HG03196 (cell line): Measurements from ENCODE around the gene FREY1.
A peak's percentile ranks its signal among the peaks of the same experiment; 100 is the strongest.

Source experiments
- ATAC-seq: cut with Tn5 transposase; IDR thresholded peaks from one replicate; pipeline ENCODE4 v1.9.1; 2021; ENCODE audit not compliant: unreplicated experiment

The FREY1 gene, protein sequence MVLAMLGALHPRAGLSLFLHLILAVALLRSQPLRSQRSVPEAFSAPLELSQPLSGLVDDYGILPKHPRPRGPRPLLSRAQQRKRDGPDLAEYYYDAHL

DNA sequence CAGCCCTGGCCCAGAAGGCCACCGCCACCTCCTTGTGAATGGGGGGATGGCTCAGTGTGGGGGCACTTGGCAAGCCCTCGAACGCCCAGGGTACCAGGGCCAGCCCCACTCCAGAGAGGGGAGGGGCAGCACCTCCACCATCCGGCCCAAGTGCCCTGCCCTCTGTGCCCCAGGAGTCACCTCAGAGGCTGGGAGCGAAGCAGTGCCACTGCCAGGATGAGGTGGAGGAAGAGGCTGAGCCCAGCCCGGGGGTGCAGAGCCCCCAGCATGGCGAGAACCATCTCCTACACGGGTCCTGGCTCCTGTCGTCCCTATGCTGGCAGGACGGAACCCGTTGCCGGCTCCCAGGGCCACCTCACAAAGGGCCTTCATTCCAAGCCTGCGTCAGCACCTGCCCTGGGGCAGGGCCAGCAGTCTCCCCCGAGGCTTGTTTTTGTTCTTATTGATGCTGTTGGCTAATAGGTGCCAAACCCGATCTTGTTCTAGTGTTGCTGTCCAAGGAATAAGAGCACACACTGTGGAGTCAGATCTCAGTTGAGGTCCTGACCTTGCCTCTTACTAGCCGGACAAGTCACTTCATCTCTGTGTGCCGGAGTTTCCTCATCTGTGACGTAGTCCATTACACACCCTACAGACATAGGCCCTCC lies at the start of gene FREY1:
FREY1 (minus strand) TSS at position 307 of the 647 bp plus-strand sequence; CDS start at position 281, 26 bp downstream.
- ATAC-seq = no peak

DNA sequence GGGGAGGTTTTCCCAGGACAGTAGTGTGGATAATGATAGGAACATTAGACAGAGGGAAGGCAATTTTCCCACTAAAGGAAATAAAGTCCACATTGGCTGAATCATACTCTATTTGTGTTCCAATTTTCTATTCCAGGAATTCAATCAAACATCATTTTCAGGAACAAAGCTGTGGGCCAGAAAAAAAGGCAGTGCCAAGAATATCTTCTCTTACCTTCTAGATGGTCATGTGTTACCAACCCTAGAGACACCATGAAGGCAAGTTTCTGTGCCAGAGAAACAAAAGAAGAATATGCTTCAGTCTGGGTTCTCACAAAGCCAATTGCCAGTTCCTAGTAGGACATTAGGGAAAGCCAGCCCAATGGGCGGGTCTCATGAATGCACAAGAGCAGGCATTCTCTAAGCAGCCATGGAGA lies 42.9 kb upstream of the FREY1 start:
- no peak for ATAC-seq

DNA sequence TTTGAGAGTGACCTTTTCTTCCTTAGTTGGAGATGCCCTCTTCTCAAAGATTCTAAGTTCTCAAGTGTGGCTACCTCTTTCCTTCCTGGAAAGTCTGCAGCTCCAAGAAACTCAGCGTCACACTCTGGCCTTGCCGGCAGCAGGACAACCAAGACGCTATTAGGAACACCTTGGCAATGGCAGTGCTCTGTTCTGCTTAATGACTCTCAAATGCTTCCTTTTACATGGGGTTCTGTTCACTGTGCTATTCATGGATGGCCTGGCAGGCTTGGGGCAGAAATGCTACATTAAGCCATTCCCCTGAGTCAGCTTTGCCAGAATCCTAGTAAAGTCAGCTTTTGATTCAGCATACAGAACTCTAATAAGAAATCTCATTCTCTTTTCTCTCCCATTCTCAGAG lies 41.3 kb upstream of the FREY1 start:
- ATAC-seq = no peak

DNA sequence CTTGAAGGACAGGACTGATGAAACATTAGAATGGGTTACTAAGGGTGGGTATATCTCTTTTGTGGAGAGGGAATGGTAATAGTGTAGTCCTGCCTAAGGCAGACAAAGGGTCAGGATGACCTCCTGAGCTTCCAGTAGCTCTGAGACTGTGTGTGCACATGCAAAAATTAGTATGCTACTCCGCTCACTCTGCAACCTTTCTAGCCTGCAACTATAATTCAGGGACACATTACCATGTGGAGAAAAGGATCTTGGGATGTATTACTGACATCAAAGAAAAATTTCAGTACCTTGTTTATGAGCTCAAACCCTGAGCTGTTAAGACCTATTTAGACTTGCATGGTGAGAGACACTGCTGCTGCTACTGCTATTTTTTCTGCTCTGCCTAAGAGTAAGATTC lies 40.8 kb upstream of the FREY1 start:
- no peak for ATAC-seq

GRCh38 chr11:45945397-45945999 lies 38.4 kb upstream of the FREY1 start:
- no peak for ATAC-seq

GRCh38 chr11:45942381-45942780 lies 35.3 kb upstream of the FREY1 start:
- ATAC-seq = no peak

- no peak for ATAC-seq
Measured at GRCh38 chr11:45941285-45941684, 34.2 kb upstream of the FREY1 start.

- ATAC-seq = no peak
Measured at GRCh38 chr11:45939836-45940235, 32.8 kb upstream of the FREY1 start.

DNA sequence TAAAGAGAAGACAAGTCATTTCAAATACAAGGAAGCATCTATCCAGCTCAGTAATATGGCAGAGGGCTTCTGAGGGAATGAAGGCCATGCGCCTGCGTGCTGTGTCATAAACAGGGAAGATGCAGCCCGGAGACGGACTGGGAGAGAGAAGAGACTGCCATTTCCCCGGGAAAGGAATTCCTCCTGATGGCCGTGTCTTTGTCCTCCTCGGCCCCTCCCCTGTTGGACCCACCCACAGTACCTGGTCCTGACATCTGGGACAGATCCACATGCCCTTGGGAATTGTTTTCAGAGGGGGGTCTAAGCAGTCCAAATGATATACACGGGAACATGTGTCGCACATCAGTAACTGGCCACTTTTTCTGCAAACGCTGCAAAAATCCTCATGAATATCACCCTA lies 30.8 kb upstream of the FREY1 start:
- no peak for ATAC-seq

GRCh38 chr11:45936511-45937054 lies 29.5 kb upstream of the FREY1 start:
- no peak for ATAC-seq

DNA sequence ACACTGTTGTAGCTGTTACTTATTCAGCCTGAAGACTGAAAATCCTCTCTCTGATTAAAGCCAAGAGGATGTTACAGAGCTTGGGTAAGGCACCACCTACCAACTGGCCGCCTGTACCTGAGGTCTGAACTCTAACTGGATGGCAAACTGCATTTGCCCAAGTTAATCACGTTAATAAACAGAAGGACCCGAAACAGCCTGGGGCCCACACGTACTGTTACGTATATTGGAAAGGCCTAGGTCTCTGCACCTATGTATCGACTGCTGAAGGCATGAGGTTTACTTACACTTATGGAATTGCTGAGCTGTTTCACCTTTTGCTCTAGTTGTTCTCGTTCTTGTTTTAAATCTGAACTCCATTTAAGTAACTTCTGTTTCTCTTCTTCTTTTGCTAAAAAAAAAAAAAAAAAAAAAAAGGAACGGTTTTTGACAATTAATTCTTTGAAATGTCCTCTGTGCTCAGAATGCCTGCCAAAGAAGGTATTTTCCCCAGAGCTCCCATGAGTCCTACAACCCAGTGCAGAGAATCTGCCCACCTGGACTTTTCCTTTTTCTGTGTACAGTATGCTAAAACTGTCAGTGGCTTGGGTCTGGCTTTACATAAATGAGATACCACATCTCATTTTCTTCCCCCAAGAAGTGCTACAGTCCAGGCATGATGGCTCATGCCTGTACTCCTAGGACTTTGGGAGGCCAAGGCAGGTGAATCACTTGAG lies 28.4 kb upstream of the FREY1 start:
- ATAC-seq = no peak

- ATAC-seq = no peak
Measured at GRCh38 chr11:45934580-45935318, 27.7 kb upstream of the FREY1 start.

DNA sequence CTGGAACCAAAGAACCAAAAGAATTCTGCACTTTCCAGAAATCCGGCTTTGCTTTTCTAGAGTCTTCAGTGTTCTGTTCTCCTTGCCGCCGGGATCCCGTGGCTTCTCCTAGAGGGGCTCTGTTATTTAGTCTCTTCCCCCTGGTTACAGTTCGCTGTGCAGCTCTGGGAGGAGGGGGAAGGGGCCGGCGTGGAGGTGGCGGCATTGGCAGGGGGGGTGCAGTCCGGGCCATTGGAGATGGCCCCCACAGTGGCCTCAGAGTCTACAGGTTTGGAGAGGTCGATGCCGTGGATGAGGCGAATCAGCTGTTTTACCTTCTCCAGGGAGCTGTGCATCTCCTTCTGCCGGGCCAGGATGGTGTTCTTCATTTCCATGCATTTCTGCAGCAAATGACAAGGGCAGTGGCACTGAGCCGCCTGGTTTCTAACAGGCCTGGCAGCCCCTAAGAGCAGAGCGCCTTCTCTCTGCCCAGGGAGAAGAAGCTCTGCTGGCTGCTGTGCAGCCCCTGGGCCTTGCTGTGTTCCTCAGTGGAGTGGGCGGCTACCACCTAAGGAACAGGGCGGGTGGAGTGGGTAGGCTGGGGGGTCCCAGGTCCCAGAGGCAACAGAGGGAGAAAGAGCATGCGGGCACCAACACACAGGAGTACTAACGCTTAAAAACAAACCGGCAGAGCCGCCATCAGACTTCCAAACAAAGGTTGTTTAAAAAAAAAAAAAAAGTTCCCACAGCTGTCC lies 26.9 kb upstream of the FREY1 start:
- ATAC-seq = no peak

GRCh38 chr11:45933131-45933831 lies 26.2 kb upstream of the FREY1 start:
- no peak for ATAC-seq

GRCh38 chr11:45932217-45932616 lies 25.1 kb upstream of the FREY1 start:
- no peak for ATAC-seq

GRCh38 chr11:45931739-45932138 lies 24.7 kb upstream of the FREY1 start:
- ATAC-seq = no peak

DNA sequence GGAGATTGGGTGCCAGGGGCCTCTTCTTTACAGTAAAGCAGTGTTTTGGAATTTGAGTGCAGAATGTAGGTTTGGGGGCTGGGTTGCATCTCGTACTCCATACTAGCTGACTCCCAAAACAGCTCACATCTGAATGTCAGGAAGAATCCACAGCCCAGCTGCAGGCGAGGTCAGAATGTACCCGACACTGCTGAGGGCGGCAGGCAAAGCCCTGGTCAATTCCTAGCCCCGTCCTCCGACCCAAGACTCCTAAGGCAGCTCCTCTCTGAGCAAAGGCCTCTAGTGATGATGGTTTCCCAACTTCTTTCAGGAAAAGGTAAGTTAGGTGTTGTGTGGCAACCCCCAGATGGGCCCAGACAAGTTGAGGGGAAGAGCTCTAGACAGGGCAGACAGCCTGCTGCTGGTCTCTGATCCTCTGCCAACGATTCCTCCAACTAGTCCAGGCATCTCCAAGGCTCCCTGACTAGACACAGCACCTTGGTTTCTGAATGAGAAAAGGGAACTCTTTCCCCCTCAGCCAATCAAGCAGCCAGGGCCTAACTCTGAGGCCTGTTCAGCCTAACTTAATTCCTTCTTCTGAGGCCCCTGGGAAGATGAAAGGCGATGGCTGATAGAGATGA lies 24.0 kb upstream of the FREY1 start:
- ATAC-seq = no peak

DNA sequence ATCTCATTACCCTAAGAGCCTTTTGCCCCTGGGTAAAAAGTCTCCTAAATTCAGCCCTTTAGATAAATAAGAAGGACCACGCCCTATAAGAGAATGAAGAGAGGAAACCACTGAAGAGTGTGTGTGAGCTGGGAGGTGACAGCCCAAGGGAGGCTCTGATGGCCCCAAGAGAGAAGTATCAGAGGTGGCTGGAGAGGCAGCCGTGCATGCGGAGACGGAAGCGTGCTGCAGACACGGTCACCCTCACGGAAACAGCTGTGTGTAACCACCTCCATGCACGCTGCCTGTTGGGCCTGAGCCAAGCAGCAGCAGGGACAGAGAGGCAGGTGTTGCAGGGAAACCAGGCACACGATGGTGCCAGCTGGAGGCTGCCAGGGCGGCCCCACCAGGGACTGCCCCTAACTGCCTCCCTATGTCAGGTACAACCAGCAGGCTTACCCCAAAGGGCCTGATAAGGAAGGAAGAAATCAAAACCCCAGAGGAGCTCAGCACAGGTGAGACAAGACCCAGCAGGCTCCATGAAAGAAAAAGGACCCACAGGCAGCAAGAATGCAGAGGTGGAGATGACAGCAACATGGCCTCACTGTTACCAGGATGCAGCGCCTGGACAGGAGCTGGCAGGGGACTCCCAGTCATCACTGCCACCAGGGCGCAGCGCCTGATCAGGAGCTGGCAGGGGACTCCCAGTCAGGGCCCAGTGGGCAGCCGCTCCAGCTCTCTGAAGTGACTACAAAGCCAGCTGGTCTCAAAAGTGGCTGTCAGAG lies 23.1 kb upstream of the FREY1 start:
- ATAC-seq = peak; percentile 87
